ACC112 (cell line): ENCODE data around the gene KCNK4.

Experiments used
- H2AFZ ChIP-seq: fragments of 200-600 bp; sonication (generic); one replicate; pipeline ENCODE4 v1.6.0; 2017; ENCODE audit warnings: antibody characterized with exemption, low read length; ENCODE audit not compliant: unreplicated experiment
- H3K27ac ChIP-seq: fragments of 200-600 bp; sonication (generic); 2 replicates; pipeline ENCODE4 v1.5.1; 2014; ENCODE audit warnings: low read depth, mild to moderate bottlenecking, antibody characterized with exemption, low read length, moderate library complexity
- H3K27me3 ChIP-seq: fragments of 200-600 bp; sonication (generic); 2 replicates; pipeline ENCODE4 v1.6.1; 2014; ENCODE audit warnings: mild to moderate bottlenecking, antibody characterized with exemption, low read length, moderate library complexity, mixed read lengths; ENCODE audit not compliant: insufficient read depth
- H3K36me3 ChIP-seq: fragments of 200-600 bp; sonication (generic); 2 replicates; pipeline ENCODE4 v1.6.1; 2016; ENCODE audit warnings: mild to moderate bottlenecking, antibody characterized with exemption, low read length, moderate library complexity, mixed read lengths; ENCODE audit not compliant: insufficient read depth
- H3K4me1 ChIP-seq: fragments of 200-600 bp; sonication (generic); one replicate; pipeline ENCODE4 v1.6.1; 2016; ENCODE audit warnings: low read length, mixed read lengths; ENCODE audit not compliant: insufficient read depth, unreplicated experiment, control insufficient read depth
- H3K4me3 ChIP-seq: fragments of 200-600 bp; sonication (generic); 2 replicates; pipeline ENCODE4 v1.5.1; 2014; ENCODE audit warnings: mild to moderate bottlenecking, low read depth, low read length
- H3K79me2 ChIP-seq: fragments of 200-600 bp; sonication (generic); one replicate; pipeline ENCODE4 v1.6.0; 2016; ENCODE audit warnings: low read length; ENCODE audit not compliant: control insufficient read depth, unreplicated experiment, insufficient read depth

KCNK4 gene

DNA sequence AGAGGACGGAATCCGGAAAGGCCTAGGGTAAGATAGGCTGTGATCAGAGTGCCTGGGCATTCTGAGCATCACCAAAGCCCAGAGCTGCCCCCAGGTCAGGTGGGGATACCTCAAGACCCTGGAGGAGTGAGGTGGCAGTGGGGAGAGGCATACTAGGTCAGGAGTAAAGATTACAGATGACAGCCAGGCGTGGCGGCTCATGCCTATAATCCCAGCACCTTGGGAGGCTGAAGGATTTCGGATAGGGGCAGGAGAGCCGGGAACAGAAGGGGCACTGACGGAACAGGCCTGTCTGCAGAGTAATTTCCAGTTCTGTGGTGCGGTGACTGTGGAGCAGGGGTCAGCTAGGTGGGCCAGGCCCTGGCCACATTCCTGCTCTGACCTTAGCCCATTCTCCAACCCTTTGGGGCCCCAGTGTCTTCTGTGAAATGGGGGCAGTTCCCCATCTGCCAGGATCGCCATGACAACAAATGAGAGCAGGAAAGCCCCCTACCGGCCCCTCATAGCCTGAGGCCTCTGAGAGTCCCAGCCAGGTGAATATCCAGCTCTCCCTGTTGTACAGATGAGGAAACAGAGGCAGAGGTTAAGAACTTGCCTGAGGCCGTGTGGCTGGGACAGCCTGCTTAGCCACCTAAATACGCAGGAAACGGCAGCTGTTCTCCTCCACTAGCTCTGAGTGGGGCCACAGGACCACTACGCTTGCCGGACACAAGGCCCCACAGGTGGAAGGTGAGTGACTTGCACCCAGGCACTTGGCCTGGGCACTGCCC lies 15.9 kb upstream of the KCNK4 start:
- H3K4me1 ChIP-seq, result peaks cover 11% of the 10 kb centered on the region
- no peaks in the 10 kb centered on the region for H3K27me3 ChIP-seq
- no peak overlapping the region for H3K27ac ChIP-seq
- H3K79me2 ChIP-seq, result peaks cover 6% of the 10 kb centered on the region
- H2AFZ ChIP-seq, result no peak overlapping the region
- no peaks in the 10 kb centered on the region for H3K36me3 ChIP-seq
- H3K4me3 ChIP-seq, result no peak overlapping the region

DNA sequence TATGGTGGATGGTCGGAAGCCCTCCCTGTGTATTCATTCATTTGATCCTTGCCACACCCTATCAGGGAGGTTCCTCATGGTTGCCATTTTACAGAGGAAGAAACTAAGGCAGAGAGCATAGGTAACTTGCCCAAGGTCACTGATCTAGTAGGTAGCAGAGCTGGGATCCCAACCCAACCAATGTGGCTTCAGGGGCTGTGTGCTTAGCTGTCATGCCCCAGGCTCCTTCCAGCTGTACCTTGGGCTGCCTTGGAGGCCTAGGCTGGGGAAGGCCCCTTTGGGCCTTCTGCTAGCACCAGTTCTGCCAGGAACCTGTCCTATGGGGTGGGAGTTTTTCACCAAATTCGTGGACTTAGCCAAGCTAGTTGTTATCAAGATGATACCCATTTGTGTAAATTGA lies 15.3 kb upstream of the KCNK4 start:
- no peak overlapping the region for H3K27ac ChIP-seq
- peaks cover 6% of the 10 kb centered on the region for H3K79me2 ChIP-seq
- no peak overlapping the region for H2AFZ ChIP-seq
- peaks cover 11% of the 10 kb centered on the region for H3K4me1 ChIP-seq
- H3K4me3 ChIP-seq, result no peak overlapping the region
- no peaks in the 10 kb centered on the region for H3K36me3 ChIP-seq
- no peaks in the 10 kb centered on the region for H3K27me3 ChIP-seq

DNA sequence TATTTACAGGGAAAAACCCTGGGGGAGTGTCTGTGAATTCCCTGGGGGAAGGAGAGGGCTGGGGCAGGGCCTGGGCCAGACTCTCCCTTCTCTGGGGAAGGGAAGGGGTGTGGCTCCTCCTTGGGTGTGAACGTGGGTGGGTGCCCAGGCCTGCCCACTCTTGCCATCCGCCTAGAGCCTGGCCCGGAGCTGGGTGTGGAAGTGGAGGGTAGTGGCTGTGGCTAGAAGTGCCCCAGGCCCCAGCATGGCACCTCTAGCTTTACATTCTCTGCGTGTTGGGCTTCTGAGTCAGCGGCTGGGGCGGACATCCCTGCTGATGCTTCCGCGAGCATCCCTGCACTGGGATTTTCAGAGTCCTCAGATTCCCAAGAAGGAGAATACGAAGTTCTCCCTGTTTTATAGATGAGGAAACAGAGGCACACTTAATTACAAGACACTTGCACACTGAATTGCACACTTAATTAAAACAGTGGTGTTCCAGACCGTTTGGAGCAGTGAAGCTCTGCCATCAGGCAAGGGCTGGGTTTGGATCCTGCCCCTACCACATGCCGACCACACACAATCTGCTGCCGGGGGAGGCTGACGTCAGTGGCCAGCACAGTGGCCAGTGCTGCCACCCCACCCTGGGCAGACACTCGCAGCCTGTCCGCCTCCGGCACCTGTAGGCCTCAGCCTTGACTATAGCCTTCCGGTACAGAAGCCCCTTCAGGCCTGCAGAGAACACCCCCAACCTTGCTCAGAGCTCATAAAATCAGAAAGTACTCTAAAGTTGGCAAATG lies 14.3 kb upstream of the KCNK4 start:
- Histone ChIP-seq H2AFZ (no peak overlapping the region), H3K4me1 (peaks cover 11% of the 10 kb centered on the region), H3K27ac (no peak overlapping the region), H3K4me3 (no peak overlapping the region), H3K79me2 (peaks cover 6% of the 10 kb centered on the region), H3K27me3 (no peaks in the 10 kb centered on the region), H3K36me3 (no peaks in the 10 kb centered on the region)

DNA sequence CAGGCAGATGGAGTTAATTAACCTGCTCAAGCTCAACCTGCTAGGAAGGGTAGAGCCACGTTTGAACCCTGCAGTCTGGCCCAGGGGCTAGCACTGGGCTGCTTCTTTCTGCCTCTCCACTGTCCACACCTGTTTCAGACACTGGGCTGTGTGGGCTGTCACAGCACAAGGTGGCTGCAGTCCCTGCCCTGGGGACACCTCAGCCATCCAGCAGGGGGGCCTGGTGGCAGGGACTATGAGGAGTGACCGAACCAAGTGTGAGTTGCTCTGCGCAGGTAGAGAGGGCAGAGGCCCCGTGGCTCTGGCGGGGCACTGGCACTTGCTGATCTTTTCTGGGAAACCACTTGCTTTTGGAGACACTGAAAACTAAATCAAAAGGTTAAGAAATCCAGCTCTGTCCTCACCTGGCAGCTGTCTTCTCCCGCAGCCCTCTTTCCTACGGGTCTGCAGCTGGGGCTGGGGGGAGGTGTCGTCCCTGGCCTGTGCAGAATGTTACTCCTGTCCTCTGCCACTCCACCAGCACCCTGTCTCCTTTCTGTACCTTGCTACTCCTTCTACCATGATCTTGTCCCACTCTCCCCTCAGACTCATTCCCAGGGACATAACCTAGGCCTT lies 12.4 kb upstream of the KCNK4 start:
- Histone ChIP-seq H3K4me1 (peaks cover 6% of the 10 kb centered on the region), H3K27me3 (no peaks in the 10 kb centered on the region), H3K36me3 (no peaks in the 10 kb centered on the region), H3K4me3 (no peak overlapping the region), H3K27ac (no peak overlapping the region), H3K79me2 (peaks cover 6% of the 10 kb centered on the region), H2AFZ (no peak overlapping the region)

DNA sequence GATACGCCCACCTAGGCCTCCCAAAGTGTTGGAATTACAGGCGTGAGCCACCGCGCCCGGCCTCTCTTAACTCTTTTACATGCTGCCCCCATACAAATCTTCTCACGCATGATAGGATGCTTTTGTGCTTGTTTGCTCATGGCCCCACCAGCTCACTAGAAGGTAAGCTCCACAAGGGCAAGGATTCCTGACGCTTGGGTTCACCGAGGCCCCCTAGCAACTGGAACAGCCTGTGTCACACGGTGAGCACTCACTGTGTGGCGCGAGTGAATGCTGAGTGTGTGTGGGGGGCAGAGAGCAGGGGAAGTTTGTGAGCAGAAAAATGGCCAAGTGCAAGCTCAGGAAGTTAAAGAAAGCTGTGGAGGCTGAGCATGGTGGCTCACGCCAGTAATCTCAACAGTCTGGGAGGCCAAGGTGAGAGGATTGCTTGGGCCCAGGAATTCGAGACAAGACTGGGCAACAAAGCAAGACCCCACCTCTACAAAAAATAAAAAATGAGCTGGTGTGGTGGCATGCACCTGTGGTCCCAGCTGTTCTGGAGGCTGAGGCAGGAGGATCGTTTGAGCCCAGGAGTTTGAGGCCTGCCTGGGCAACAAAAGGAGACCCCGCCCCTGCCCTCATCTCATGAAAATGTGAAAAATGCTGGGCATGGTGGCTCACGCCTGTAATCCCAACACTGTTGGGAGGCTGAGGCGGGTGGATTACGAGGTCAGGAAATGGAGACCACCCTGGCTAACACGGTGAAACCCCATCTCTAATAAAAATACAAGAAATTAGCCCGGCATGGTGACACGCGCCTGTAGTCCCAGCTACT lies 8.9 kb upstream of the KCNK4 start:
- H3K36me3 ChIP-seq, result no peaks in the 10 kb centered on the region
- H2AFZ ChIP-seq, result no peak overlapping the region
- H3K4me1 ChIP-seq, result no peaks in the 10 kb centered on the region
- no peak overlapping the region for H3K27ac ChIP-seq
- no peaks in the 10 kb centered on the region for H3K27me3 ChIP-seq
- no peak overlapping the region for H3K4me3 ChIP-seq
- H3K79me2 ChIP-seq, result peaks cover 12% of the 10 kb centered on the region

DNA sequence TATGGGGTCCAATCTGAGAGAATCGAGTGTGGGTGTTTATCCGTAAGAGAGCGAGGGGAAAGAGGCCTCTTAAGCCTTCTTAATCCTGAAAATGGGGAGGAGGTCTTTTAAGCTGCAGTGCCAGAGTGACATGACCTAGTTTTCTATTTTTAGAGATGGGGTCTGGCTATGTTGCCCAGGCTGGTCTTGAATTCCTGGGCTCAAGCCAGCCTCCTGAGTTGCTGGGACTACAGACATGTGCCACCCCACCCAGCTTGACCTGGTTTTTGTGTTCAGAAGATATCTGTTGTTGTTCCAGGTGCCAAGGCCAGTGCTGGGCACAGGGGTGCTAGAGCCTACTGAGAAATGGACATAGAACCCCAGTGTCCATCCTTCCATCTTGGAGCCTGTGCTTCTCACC lies 8.0 kb upstream of the KCNK4 start:
- Histone ChIP-seq H3K4me1 (no peaks in the 10 kb centered on the region), H3K27me3 (no peaks in the 10 kb centered on the region), H3K79me2 (peaks cover 12% of the 10 kb centered on the region), H2AFZ (no peak overlapping the region), H3K36me3 (no peaks in the 10 kb centered on the region), H3K4me3 (peak overlapping the region; percentile 49; the same call in 1 of the 2 replicates), H3K27ac (no peak overlapping the region)

DNA sequence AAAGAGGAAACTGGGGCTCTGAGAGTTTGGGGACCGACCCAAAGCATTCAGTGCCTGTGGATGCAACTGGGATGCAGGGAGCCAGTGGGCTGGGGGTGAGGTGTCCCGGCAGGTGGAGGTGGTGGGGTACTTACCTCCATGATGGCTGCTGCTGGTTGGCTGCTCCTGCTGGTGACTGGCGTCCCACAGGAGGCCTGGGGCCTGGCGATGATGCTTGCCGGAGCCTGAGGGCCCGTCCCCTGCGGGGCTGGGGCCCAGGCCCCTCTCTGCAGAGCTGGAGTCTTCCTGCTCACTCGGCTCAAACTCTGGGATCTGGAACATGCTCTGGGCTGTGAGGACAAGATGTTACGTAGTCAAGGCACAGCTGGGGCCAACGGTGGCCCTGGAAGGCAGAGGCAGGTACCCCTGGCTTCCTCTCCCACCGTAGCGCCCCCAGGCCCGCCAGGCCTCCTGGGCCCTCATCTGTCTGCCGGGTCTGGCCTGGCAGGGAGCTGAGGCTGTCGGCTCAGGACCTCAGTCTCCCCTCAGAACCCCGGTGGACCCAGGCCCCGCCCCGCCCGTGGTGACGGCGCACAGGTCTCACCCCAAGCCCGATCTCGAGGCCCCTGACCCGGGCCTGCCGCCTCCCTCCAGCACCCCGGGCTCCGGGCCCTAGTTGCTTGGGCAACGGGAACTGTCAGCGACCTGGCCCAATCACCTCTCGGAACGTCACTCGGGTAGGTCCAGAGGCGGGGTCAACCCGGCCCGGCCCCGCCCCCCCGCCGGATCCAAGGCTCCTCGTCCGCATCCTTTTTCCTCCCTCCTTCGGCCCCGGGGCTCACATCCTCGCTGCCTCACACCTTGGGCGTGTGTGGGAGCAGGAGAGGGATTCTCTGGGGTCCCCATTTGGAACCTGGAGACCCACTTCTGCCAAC lies 6.8 kb upstream of the KCNK4 start, which contains the start of gene BAD:
Gene BAD, minus strand, starts transcription at position 618 of the 914 bp plus-strand sequence. Its CDS starts 297 bp downstream, at position 321.
- H3K79me2 ChIP-seq, result peaks cover 12% of the 10 kb centered on the region
- H3K36me3 ChIP-seq, result no peaks in the 10 kb centered on the region
- H2AFZ ChIP-seq, result peak within 1 kb of the TSS; percentile 58
- no peaks in the 10 kb centered on the region for H3K4me1 ChIP-seq
- H3K27ac ChIP-seq, result peak within 1 kb of the TSS; percentile 92
- no peaks in the 10 kb centered on the region for H3K27me3 ChIP-seq
- H3K4me3 ChIP-seq, result peak within 1 kb of the TSS; percentile 82

DNA sequence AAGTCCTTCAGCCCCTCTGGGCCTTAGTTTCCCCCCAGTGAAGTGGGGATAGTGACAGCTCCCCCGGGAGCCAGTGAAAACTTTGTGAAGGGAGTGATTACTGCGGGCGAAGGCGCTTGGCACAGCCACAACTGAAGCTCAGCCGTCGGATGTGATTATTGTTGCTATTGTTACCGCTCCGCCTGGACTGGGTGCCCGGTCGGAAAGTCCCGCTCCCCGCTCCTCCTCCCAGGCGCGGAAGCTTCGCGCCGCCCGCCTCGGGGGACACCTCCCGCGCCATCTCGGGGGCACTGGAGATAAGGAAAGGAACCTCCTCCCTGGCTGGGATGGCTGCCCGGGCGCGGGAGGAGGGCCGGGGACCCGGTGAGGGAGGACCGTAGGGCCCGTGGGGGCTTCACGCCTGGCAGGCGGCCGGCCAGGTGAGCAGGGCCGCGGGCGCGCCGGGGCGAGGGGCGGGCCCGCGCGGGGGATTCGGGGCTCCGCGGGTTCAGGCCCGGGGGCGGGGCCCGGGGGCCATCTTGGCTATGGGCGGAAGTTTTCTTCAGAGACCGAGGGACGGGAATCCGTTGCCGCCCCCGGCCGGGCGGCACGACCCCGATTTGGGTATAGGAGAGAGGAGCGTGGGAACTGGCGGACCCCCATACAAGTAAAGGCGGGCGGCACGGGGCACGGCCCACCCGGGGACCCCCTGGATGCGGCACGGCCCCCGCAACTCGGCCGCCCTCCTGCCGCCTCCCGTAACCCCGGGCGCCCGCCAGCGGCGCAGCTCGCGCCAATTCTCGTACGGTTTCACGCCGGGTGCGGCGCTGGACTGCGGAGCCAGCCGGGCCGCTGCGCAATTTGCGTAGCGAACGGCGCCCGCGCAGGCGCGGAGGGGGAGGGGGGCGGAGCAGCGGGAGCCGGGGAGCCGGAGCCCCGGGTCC lies 5.9 kb upstream of the KCNK4 start, which contains the start of gene GPR137:
Gene GPR137, plus strand, starts transcription at position 887 of the 923 bp plus-strand sequence. CDS start 677 bp downstream, outside the sequence.
- peak within 1 kb of the TSS; percentile 82 for H3K4me3 ChIP-seq
- no peaks in the 10 kb centered on the region for H3K27me3 ChIP-seq
- H3K4me1 ChIP-seq, result no peaks in the 10 kb centered on the region
- peak within 1 kb of the TSS; percentile 57 for H2AFZ ChIP-seq
- H3K79me2 ChIP-seq, result peaks cover 12% of the 10 kb centered on the region
- no peaks in the 10 kb centered on the region for H3K36me3 ChIP-seq
- peak within 1 kb of the TSS; percentile 92 for H3K27ac ChIP-seq
